T-cell (primary cell): ENCODE measurements around the gene SOX10. TPM values are rescaled to one million over a fixed set of nuclear protein-coding genes. Genes with fewer than 3 reads are reported as not detected.
"Not testable (repeated sequence)": the region's sequence is repeated elsewhere in the genome, so short reads cannot be mapped to it uniquely, and the experiment has no call there.

ENCODE experiments used
- ATAC-seq, 4 experiments: fragments of 200-7000 bp in 3 of 4; fragments of 150-1000 bp in 1 of 4; cut with Tn5 transposase; replicated peaks in 1 of 4; 1 replicate in 3 of 4; 2 replicates in 1 of 4; pipeline ENCODE4 v1.10.0; 2021; ENCODE audit warnings: moderate library complexity in 3 of 4, mild to moderate bottlenecking in 2 of 4, moderate number of reproducible peaks in 1 of 4
- CTCF ChIA-PET, 2 donors: fragments of 300-600 bp; sonication (Branson Sonifier 250); formaldehyde crosslinking; loops; one replicate each; lab custom pipeline; 2022; ENCODE audit warnings: antibody characterized with exemption in 2 of 2; lab: Charles Lee
- POLR2A ChIA-PET, 2 donors: fragments of 300-600 bp; sonication (Branson Sonifier 250); formaldehyde crosslinking; loops; one replicate each; lab custom pipeline; 2022; ENCODE audit warnings: antibody characterized with exemption in 2 of 2; lab: Charles Lee
- DNase-seq, 35 experiments: peaks; one replicate each; pipeline versions ENCODE4 v3.0.0 to v3.0.0-alpha.2; 2013 to 2023
- H3K27ac ChIP-seq: one replicate; pipeline ENCODE4 v1.5.1; 2013; ENCODE audit warnings: low read length
- H3K27me3 ChIP-seq, 2 experiments: replicated peaks in 1 of 2; 1 replicate in 1 of 2; 2 replicates in 1 of 2; pipeline versions ENCODE4 v1.6.1 to v1.7.0; 2013; ENCODE audit warnings: low read length in 1 of 2, mixed read lengths in 1 of 2; ENCODE audit not compliant: control insufficient read depth in 2 of 2, insufficient read depth in 2 of 2; ENCODE audit errors: extremely low read depth in 1 of 2
- H3K36me3 ChIP-seq, 2 donors: 1 replicate in 1 of 2; 2 replicates in 1 of 2; pipeline versions ENCODE4 v1.6.1 to v1.7.0; 2013; ENCODE audit warnings: low read length in 1 of 2; ENCODE audit not compliant: control insufficient read depth in 2 of 2, insufficient read depth in 1 of 2; ENCODE audit errors: extremely low read depth in 1 of 2
- H3K4me1 ChIP-seq, 2 experiments: 1 replicate in 1 of 2; 2 replicates in 1 of 2; pipeline versions ENCODE4 v1.6.1 to v1.7.0; 2013; ENCODE audit warnings: low read length in 2 of 2, mixed read lengths in 1 of 2; ENCODE audit not compliant: insufficient read depth in 2 of 2, control insufficient read depth in 1 of 2; ENCODE audit errors: extremely low read depth in 1 of 2
- H3K4me3 ChIP-seq, 2 donors: 1 replicate in 1 of 2; 2 replicates in 1 of 2; pipeline versions ENCODE4 v1.5.1 to v1.7.0; 2013; ENCODE audit warnings: mild to moderate bottlenecking in 2 of 2, low read length in 1 of 2, moderate library complexity in 1 of 2; ENCODE audit not compliant: control insufficient read depth in 1 of 2; ENCODE audit errors: extremely low read depth in 1 of 2
- H3K9me3 ChIP-seq: 2 replicates; pipeline ENCODE4 v1.7.0; 2013
- H3K27ac Mint-ChIP-seq, 2 donors: one replicate each; pipeline ENCODE4 v1.8.0; 2020 to 2021; ENCODE audit warnings: mild to moderate bottlenecking in 2 of 2, mixed read lengths in 2 of 2
- H3K27me3 Mint-ChIP-seq, 2 donors: one replicate each; pipeline ENCODE4 v1.8.0; 2021 to 2022; ENCODE audit warnings: mixed read lengths in 2 of 2
- H3K36me3 Mint-ChIP-seq: one replicate; pipeline ENCODE4 v1.8.0; 2021; ENCODE audit warnings: mixed read lengths
- H3K4me1 Mint-ChIP-seq, 3 donors: one replicate each; pipeline ENCODE4 v1.8.0; 2020 to 2022; ENCODE audit warnings: mixed read lengths in 3 of 3, mild to moderate bottlenecking in 1 of 3
- H3K4me3 Mint-ChIP-seq, 3 donors: one replicate each; pipeline ENCODE4 v1.8.0; 2020 to 2022; ENCODE audit warnings: mild to moderate bottlenecking in 3 of 3, mixed read lengths in 3 of 3, moderate library complexity in 3 of 3
- H3K9me3 Mint-ChIP-seq, 3 donors: one replicate each; pipeline ENCODE4 v1.8.0; 2020 to 2022; ENCODE audit warnings: mixed read lengths in 3 of 3
- WGBS: methylation state at CpG from one replicate; pipeline ENCODE4 v1.1.5; 2013; ENCODE audit warnings: missing lambda C conversion rate; ENCODE audit not compliant: insufficient coverage; 5-methylcytosine and 5-hydroxymethylcytosine counted together
- total RNA-seq, 35 experiments: library from RNA in 6 of 35; stranded (reverse) in 6 of 35; fragments of 120-200 nt in 1 of 35; gene quantifications; one replicate each; pipeline versions ENCODE4 v1.2.1 to v1.2.4 and lab custom pipeline; 2013 to 2026

SOX10 gene
- total RNA-seq, 5 donors from 2014 or later (not counting 1 experiment from before 2014, with no cell fraction given), result not detected

GRCh38 chr22:37951305-37951704, 33.0 kb downstream of the SOX10 start:
- peaks cover 6 to 20% of the 10 kb centered on the region in 2 experiments for H3K4me1 ChIP-seq
- no peak overlapping the region for H3K27ac ChIP-seq
- Mint-ChIP-seq H3K4me3 (no peak overlapping the region), H3K36me3 (peaks cover 2% of the 10 kb centered on the region), H3K9me3 (no peaks in the 10 kb centered on the region), H3K27me3 (peaks cover 3 to 17% of the 10 kb centered on the region in 2 donors), H3K4me1 (peaks cover 27 to 30% (median 28%) of the 10 kb centered on the region in 3 donors), H3K27ac (no peak overlapping the region)
- H3K36me3 ChIP-seq, result no peaks in the 10 kb centered on the region
- H3K4me3 ChIP-seq, result no peak overlapping the region
- ChIA-PET CTCF (interaction anchor here in 1 of 2 donors (0.6 kb wide), 2 partner anchors 118 to 318 kb away, joined by 4 to 5 read pairs; no protein-coding TSS in a partner anchor), POLR2A (interaction anchor here in 1 of 2 donors (0.7 kb wide), 1 partner anchor 573 kb away, joined by 8 read pairs; no protein-coding TSS in a partner anchor)
- no peaks in the 10 kb centered on the region for H3K9me3 ChIP-seq
- ATAC-seq (no peak), DNase-seq (no peak)
- WGBS, result 82% methylated on average over 4 of the region's 8 CpGs
- H3K27me3 ChIP-seq, result peaks cover 0 to 18% of the 10 kb centered on the region in 2 experiments

GRCh38 chr22:37947142-37947795, 37.1 kb downstream of the SOX10 start:
- ATAC-seq, H3K9me3 Mint-ChIP-seq, H3K36me3 ChIP-seq, H3K27ac Mint-ChIP-seq, H3K4me3 ChIP-seq, CTCF ChIA-PET, H3K27me3 ChIP-seq, H3K4me1 Mint-ChIP-seq, H3K36me3 Mint-ChIP-seq, H3K27ac ChIP-seq, H3K4me1 ChIP-seq, POLR2A ChIA-PET, H3K27me3 Mint-ChIP-seq, DNase-seq, H3K4me3 Mint-ChIP-seq, H3K9me3 ChIP-seq: not testable (repeated sequence)
- WGBS, result 82% methylated on average over 4 of the region's 14 CpGs

- H3K36me3 Mint-ChIP-seq, H3K4me3 ChIP-seq, H3K9me3 ChIP-seq, H3K4me1 ChIP-seq, H3K27me3 Mint-ChIP-seq, CTCF ChIA-PET, H3K4me3 Mint-ChIP-seq, H3K27me3 ChIP-seq, H3K27ac ChIP-seq, H3K9me3 Mint-ChIP-seq, DNase-seq, POLR2A ChIA-PET, ATAC-seq, H3K4me1 Mint-ChIP-seq, H3K27ac Mint-ChIP-seq: not testable (repeated sequence)
- 90% methylated on average over 2 of the region's 11 CpGs for WGBS
- peaks cover 2 to 16% of the 10 kb centered on the region in 2 donors for H3K36me3 ChIP-seq
Measured at GRCh38 chr22:37944423-37944822, 39.9 kb downstream of the SOX10 start.

- Histone ChIP-seq H3K4me1 (no peaks in the 10 kb centered on the region), H3K9me3 (no peaks in the 10 kb centered on the region), H3K4me3 (no peak overlapping the region), H3K27ac (no peak overlapping the region), H3K27me3 (no peaks in the 10 kb centered on the region), H3K36me3 (peaks cover 2 to 16% of the 10 kb centered on the region in 2 donors)
- ChIA-PET POLR2A (no interaction called here), CTCF (no interaction called here)
- H3K36me3 Mint-ChIP-seq, result peaks cover 8% of the 10 kb centered on the region
- DNase-seq (no peak), ATAC-seq (no peak)
- H3K4me3 Mint-ChIP-seq, result no peak overlapping the region
- 89% methylated on average over 7 of the region's 7 CpGs for WGBS
- no peaks in the 10 kb centered on the region for H3K4me1 Mint-ChIP-seq
- no peaks in the 10 kb centered on the region for H3K27me3 Mint-ChIP-seq
- H3K9me3 Mint-ChIP-seq, result no peaks in the 10 kb centered on the region
- no peak overlapping the region for H3K27ac Mint-ChIP-seq
Measured at GRCh38 chr22:37943825-37944198, 40.5 kb downstream of the SOX10 start.

GRCh38 chr22:37943136-37943824, 41.1 kb downstream of the SOX10 start:
- H3K4me1 Mint-ChIP-seq, result no peaks in the 10 kb centered on the region
- no peak overlapping the region for H3K4me3 ChIP-seq
- H3K36me3 ChIP-seq, result peaks cover 2 to 16% of the 10 kb centered on the region in 2 donors
- DNase-seq (no peak), ATAC-seq (no peak)
- H3K9me3 ChIP-seq, result no peaks in the 10 kb centered on the region
- WGBS, result 97% methylated on average over 5 of the region's 12 CpGs
- no peak overlapping the region for H3K27ac Mint-ChIP-seq
- POLR2A ChIA-PET, result interaction anchor here in 1 of 2 donors (0.6 kb wide), 1 partner anchor 634 kb away, joined by 3 read pairs; no protein-coding TSS in a partner anchor
- no peak overlapping the region for H3K4me3 Mint-ChIP-seq
- no peaks in the 10 kb centered on the region for H3K27me3 ChIP-seq
- H3K27me3 Mint-ChIP-seq, result no peaks in the 10 kb centered on the region
- CTCF ChIA-PET, result no interaction called here
- H3K4me1 ChIP-seq, result no peaks in the 10 kb centered on the region
- H3K9me3 Mint-ChIP-seq, result no peaks in the 10 kb centered on the region
- H3K36me3 Mint-ChIP-seq, result peaks cover 8% of the 10 kb centered on the region
- H3K27ac ChIP-seq, result no peak overlapping the region

- Mint-ChIP-seq H3K4me1 (no peaks in the 10 kb centered on the region), H3K9me3 (no peaks in the 10 kb centered on the region), H3K27ac (no peak overlapping the region), H3K4me3 (no peak overlapping the region), H3K27me3 (no peaks in the 10 kb centered on the region), H3K36me3 (peaks cover 14% of the 10 kb centered on the region)
- Histone ChIP-seq H3K27ac (no peak overlapping the region), H3K36me3 (peaks cover 5 to 24% of the 10 kb centered on the region in 2 donors), H3K4me1 (no peaks in the 10 kb centered on the region), H3K4me3 (no peak overlapping the region), H3K27me3 (no peaks in the 10 kb centered on the region), H3K9me3 (no peaks in the 10 kb centered on the region)
- no peak for DNase-seq
- 94% methylated on average over 8 of the region's 8 CpGs for WGBS
- ChIA-PET POLR2A (no interaction called here), CTCF (no interaction called here)
- ATAC-seq, result no peak
Measured at GRCh38 chr22:37942133-37942532, 42.2 kb downstream of the SOX10 start.
